ENCODE measurements around the gene DERA. TPM values are rescaled to one million over a fixed set of nuclear protein-coding genes. Genes with fewer than 3 reads are reported as not detected.
A peak's percentile ranks its signal among the peaks of the same experiment; 100 is the strongest.
"Not testable (repeated sequence)": the region's sequence is repeated elsewhere in the genome, so short reads cannot be mapped to it uniquely, and the experiment has no call there.

Gene DERA
- total and polyA plus RNA-seq, 4 donors, result 23.5 to 32.7 (median 29.3) TPM

GRCh38 chr12:16013722-16014121 lies 102.6 kb downstream of the DERA start:
- WGBS (ENCODE audit: insufficient coverage), result 50% methylated on average over 1 of the region's 1 CpG
- H3K27ac ChIP-seq (ENCODE audit: low read depth, low read length); H3K27me3 ChIP-seq (ENCODE audit: control insufficient read depth, insufficient read depth, low read length); H3K4me3 ChIP-seq (ENCODE audit: low read depth, low read length); DNase-seq (ENCODE audit: low read depth in 4 of 6, low spot score in 6 of 6); H3K36me3 ChIP-seq (ENCODE audit: control insufficient read depth, insufficient read depth, low read length); H3K4me1 ChIP-seq (ENCODE audit: control insufficient read depth, insufficient read depth, low read length); H3K9me3 ChIP-seq (ENCODE audit: control insufficient read depth, insufficient read depth, low read length): not testable (repeated sequence)

- not testable (repeated sequence) for DNase-seq (ENCODE audit: low read depth in 4 of 6, low spot score in 6 of 6); H3K4me1 ChIP-seq (ENCODE audit: control insufficient read depth, insufficient read depth, low read length); H3K27ac ChIP-seq (ENCODE audit: low read depth, low read length); H3K4me3 ChIP-seq (ENCODE audit: low read depth, low read length); H3K9me3 ChIP-seq (ENCODE audit: control insufficient read depth, insufficient read depth, low read length); H3K27me3 ChIP-seq (ENCODE audit: control insufficient read depth, insufficient read depth, low read length); H3K36me3 ChIP-seq (ENCODE audit: control insufficient read depth, insufficient read depth, low read length)
- WGBS (ENCODE audit: insufficient coverage), result 100% methylated on average over 6 of the region's 6 CpGs
Measured at GRCh38 chr12:16014394-16014793, 103.3 kb downstream of the DERA start.

- H3K27ac ChIP-seq (ENCODE audit: low read depth, low read length), result no peak overlapping the region
- no peak for DNase-seq (ENCODE audit: low read depth in 4 of 6, low spot score in 6 of 6)
- H3K27me3 ChIP-seq (ENCODE audit: control insufficient read depth, insufficient read depth, low read length), result no peaks in the 10 kb centered on the region
- H3K4me1 ChIP-seq (ENCODE audit: control insufficient read depth, insufficient read depth, low read length), result no peaks in the 10 kb centered on the region
- H3K4me3 ChIP-seq (ENCODE audit: low read depth, low read length), result no peak overlapping the region
- peaks cover 12% of the 10 kb centered on the region for H3K9me3 ChIP-seq (ENCODE audit: control insufficient read depth, insufficient read depth, low read length)
- WGBS (ENCODE audit: insufficient coverage), result no CpG with 5 or more reads among the region's 3 CpGs
- no peaks in the 10 kb centered on the region for H3K36me3 ChIP-seq (ENCODE audit: control insufficient read depth, insufficient read depth, low read length)
Measured at GRCh38 chr12:16016748-16017147, 105.6 kb downstream of the DERA start.

GRCh38 chr12:16018306-16018705 lies 107.2 kb downstream of the DERA start:
- H3K27ac ChIP-seq (ENCODE audit: low read depth, low read length), result no peak overlapping the region
- no peaks in the 10 kb centered on the region for H3K27me3 ChIP-seq (ENCODE audit: control insufficient read depth, insufficient read depth, low read length)
- no peaks in the 10 kb centered on the region for H3K4me1 ChIP-seq (ENCODE audit: control insufficient read depth, insufficient read depth, low read length)
- H3K4me3 ChIP-seq (ENCODE audit: low read depth, low read length), result no peak overlapping the region
- H3K9me3 ChIP-seq (ENCODE audit: control insufficient read depth, insufficient read depth, low read length), result peaks cover 13% of the 10 kb centered on the region
- no peaks in the 10 kb centered on the region for H3K36me3 ChIP-seq (ENCODE audit: control insufficient read depth, insufficient read depth, low read length)
- peak in 1 of 6 donors; percentile 86 for DNase-seq (ENCODE audit: low read depth in 4 of 6, low spot score in 6 of 6)
- no CpG with 5 or more reads among the region's 2 CpGs for WGBS (ENCODE audit: insufficient coverage)

- no peak overlapping the region for H3K27ac ChIP-seq (ENCODE audit: low read depth, low read length)
- peaks cover 17% of the 10 kb centered on the region for H3K9me3 ChIP-seq (ENCODE audit: control insufficient read depth, insufficient read depth, low read length)
- no peaks in the 10 kb centered on the region for H3K36me3 ChIP-seq (ENCODE audit: control insufficient read depth, insufficient read depth, low read length)
- H3K4me3 ChIP-seq (ENCODE audit: low read depth, low read length), result no peak overlapping the region
- no peaks in the 10 kb centered on the region for H3K4me1 ChIP-seq (ENCODE audit: control insufficient read depth, insufficient read depth, low read length)
- H3K27me3 ChIP-seq (ENCODE audit: control insufficient read depth, insufficient read depth, low read length), result no peaks in the 10 kb centered on the region
- DNase-seq (ENCODE audit: low read depth in 4 of 6, low spot score in 6 of 6), result no peak
Measured at GRCh38 chr12:16019136-16019535, 108.0 kb downstream of the DERA start.

- no peak for DNase-seq (ENCODE audit: low read depth in 4 of 6, low spot score in 6 of 6)
- Histone ChIP-seq H3K9me3 (ENCODE audit: control insufficient read depth, insufficient read depth, low read length) (peaks cover 14% of the 10 kb centered on the region), H3K27me3 (ENCODE audit: control insufficient read depth, insufficient read depth, low read length) (no peaks in the 10 kb centered on the region), H3K4me1 (ENCODE audit: control insufficient read depth, insufficient read depth, low read length) (no peaks in the 10 kb centered on the region), H3K4me3 (ENCODE audit: low read depth, low read length) (no peak overlapping the region), H3K36me3 (ENCODE audit: control insufficient read depth, insufficient read depth, low read length) (no peaks in the 10 kb centered on the region), H3K27ac (ENCODE audit: low read depth, low read length) (no peak overlapping the region)
- WGBS (ENCODE audit: insufficient coverage), result no CpG with 5 or more reads among the region's 2 CpGs
Measured at GRCh38 chr12:16020031-16020430, 108.9 kb downstream of the DERA start.

- Histone ChIP-seq H3K9me3 (ENCODE audit: control insufficient read depth, insufficient read depth, low read length) (peaks cover 14% of the 10 kb centered on the region), H3K4me3 (ENCODE audit: low read depth, low read length) (no peak overlapping the region), H3K27me3 (ENCODE audit: control insufficient read depth, insufficient read depth, low read length) (no peaks in the 10 kb centered on the region), H3K27ac (ENCODE audit: low read depth, low read length) (no peak overlapping the region), H3K36me3 (ENCODE audit: control insufficient read depth, insufficient read depth, low read length) (no peaks in the 10 kb centered on the region), H3K4me1 (ENCODE audit: control insufficient read depth, insufficient read depth, low read length) (no peaks in the 10 kb centered on the region)
- DNase-seq (ENCODE audit: low read depth in 4 of 6, low spot score in 6 of 6), result no peak
- WGBS (ENCODE audit: insufficient coverage), result 100% methylated on average over 1 of the region's 1 CpG
Measured at GRCh38 chr12:16021026-16021425, 109.9 kb downstream of the DERA start.

GRCh38 chr12:16021676-16022075 lies 110.5 kb downstream of the DERA start:
- Histone ChIP-seq H3K9me3 (ENCODE audit: control insufficient read depth, insufficient read depth, low read length) (peaks cover 14% of the 10 kb centered on the region), H3K4me1 (ENCODE audit: control insufficient read depth, insufficient read depth, low read length) (no peaks in the 10 kb centered on the region), H3K27ac (ENCODE audit: low read depth, low read length) (no peak overlapping the region), H3K4me3 (ENCODE audit: low read depth, low read length) (no peak overlapping the region), H3K36me3 (ENCODE audit: control insufficient read depth, insufficient read depth, low read length) (no peaks in the 10 kb centered on the region), H3K27me3 (ENCODE audit: control insufficient read depth, insufficient read depth, low read length) (no peaks in the 10 kb centered on the region)
- no peak for DNase-seq (ENCODE audit: low read depth in 4 of 6, low spot score in 6 of 6)
- WGBS (ENCODE audit: insufficient coverage), result 100% methylated on average over 1 of the region's 2 CpGs

GRCh38 chr12:16027002-16027401 lies 115.9 kb downstream of the DERA start:
- Histone ChIP-seq H3K36me3 (ENCODE audit: control insufficient read depth, insufficient read depth, low read length) (no peaks in the 10 kb centered on the region), H3K4me3 (ENCODE audit: low read depth, low read length) (no peak overlapping the region), H3K27me3 (ENCODE audit: control insufficient read depth, insufficient read depth, low read length) (no peaks in the 10 kb centered on the region), H3K27ac (ENCODE audit: low read depth, low read length) (no peak overlapping the region), H3K4me1 (ENCODE audit: control insufficient read depth, insufficient read depth, low read length) (no peaks in the 10 kb centered on the region), H3K9me3 (ENCODE audit: control insufficient read depth, insufficient read depth, low read length) (peaks cover 8% of the 10 kb centered on the region)
- no CpG with 5 or more reads among the region's 2 CpGs for WGBS (ENCODE audit: insufficient coverage)
- DNase-seq (ENCODE audit: low read depth in 4 of 6, low spot score in 6 of 6), result no peak

- 80% methylated on average over 1 of the region's 2 CpGs for WGBS (ENCODE audit: insufficient coverage)
- H3K9me3 ChIP-seq (ENCODE audit: control insufficient read depth, insufficient read depth, low read length), result no peaks in the 10 kb centered on the region
- no peaks in the 10 kb centered on the region for H3K36me3 ChIP-seq (ENCODE audit: control insufficient read depth, insufficient read depth, low read length)
Measured at GRCh38 chr12:16030744-16031143, 119.6 kb downstream of the DERA start.

More at GRCh38 chr12:16030744-16031143, 119.6 kb downstream of the DERA start:
- Histone ChIP-seq H3K4me3 (ENCODE audit: low read depth, low read length) (no peak overlapping the region), H3K4me1 (ENCODE audit: control insufficient read depth, insufficient read depth, low read length) (no peaks in the 10 kb centered on the region), H3K27ac (ENCODE audit: low read depth, low read length) (no peak overlapping the region), H3K27me3 (ENCODE audit: control insufficient read depth, insufficient read depth, low read length) (no peaks in the 10 kb centered on the region)
- no peak for DNase-seq (ENCODE audit: low read depth in 4 of 6, low spot score in 6 of 6)
